Suprapubic skin (tissue), 4 donors: ENCODE measurements around the gene FERMT1.

Experiments
- POLR2A ChIP-seq, 2 donors: fragments of 450-650 bp; IDR thresholded peaks; one replicate each; pipeline ENCODE4 v1.6.1; 2017; ENCODE audit warnings: antibody characterized with exemption in 2 of 2, mild to moderate bottlenecking in 2 of 2, moderate library complexity in 2 of 2
- POLR2AphosphoS5 ChIP-seq, 3 donors: sonication (generic); formaldehyde crosslinking; IDR thresholded peaks; one replicate each; pipeline ENCODE4 v1.6.1; 2017; ENCODE audit warnings: antibody characterized with exemption in 3 of 3
- TF ChIP-seq, protein P1 (sequence below), 2 donors: fragments of 200-600 bp in 1 of 2; fragments of 450-650 bp in 1 of 2; sonication (generic) in 1 of 2; IDR thresholded peaks; one replicate each; pipeline ENCODE4 v1.5.1; 2016 to 2019; ENCODE audit warnings: antibody characterized with exemption in 2 of 2, mild to moderate bottlenecking in 1 of 2, moderate library complexity in 1 of 2

DNA sequence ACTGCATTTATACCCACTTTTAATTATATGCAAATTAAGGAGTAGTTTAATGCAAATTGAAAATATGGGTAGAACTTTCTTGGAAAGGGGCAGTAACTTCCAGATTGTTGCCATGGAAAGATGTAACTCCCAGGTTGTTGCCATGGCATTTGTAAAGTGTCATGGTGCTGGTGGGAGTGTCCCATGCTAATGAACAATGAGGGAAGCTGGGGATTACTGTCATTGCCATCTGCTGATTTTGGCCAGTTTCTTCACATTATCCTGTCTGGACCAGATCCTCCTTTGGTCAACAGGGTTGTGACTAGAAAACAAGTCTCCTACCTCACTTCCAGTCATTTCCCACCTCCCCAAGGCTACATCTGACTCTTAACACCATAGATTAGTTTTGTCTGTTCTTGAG, 45.4 kb upstream of the FERMT1 start:
- TF ChIP-seq, protein P1, sequence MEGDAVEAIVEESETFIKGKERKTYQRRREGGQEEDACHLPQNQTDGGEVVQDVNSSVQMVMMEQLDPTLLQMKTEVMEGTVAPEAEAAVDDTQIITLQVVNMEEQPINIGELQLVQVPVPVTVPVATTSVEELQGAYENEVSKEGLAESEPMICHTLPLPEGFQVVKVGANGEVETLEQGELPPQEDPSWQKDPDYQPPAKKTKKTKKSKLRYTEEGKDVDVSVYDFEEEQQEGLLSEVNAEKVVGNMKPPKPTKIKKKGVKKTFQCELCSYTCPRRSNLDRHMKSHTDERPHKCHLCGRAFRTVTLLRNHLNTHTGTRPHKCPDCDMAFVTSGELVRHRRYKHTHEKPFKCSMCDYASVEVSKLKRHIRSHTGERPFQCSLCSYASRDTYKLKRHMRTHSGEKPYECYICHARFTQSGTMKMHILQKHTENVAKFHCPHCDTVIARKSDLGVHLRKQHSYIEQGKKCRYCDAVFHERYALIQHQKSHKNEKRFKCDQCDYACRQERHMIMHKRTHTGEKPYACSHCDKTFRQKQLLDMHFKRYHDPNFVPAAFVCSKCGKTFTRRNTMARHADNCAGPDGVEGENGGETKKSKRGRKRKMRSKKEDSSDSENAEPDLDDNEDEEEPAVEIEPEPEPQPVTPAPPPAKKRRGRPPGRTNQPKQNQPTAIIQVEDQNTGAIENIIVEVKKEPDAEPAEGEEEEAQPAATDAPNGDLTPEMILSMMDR (IDR thresholded peaks at IDR 0.05): no peak
- TF ChIP-seq POLR2AphosphoS5 (IDR thresholded peaks at IDR 0.05) (no peak), POLR2A (IDR thresholded peaks at IDR 0.05) (no peak)
